SU-DHL-6 (cell line): ENCODE results near the gene KRTAP4-5.
"Not testable (repeated sequence)": the region's sequence is repeated elsewhere in the genome, so short reads cannot be mapped to it uniquely, and the experiment has no call there.

Experiments used
- H2AFZ ChIP-seq: fragments of 200-600 bp; sonication (generic); 2 replicates; pipeline ENCODE4 v1.6.1; 2014; ENCODE audit warnings: low read depth, mild to moderate bottlenecking, moderate library complexity, mixed read lengths, antibody characterized with exemption, low read length; ENCODE audit not compliant: severe bottlenecking
- H3F3A ChIP-seq: fragments of 200-600 bp; shearing (Covaris generic); 2 replicates; pipeline ENCODE4 v1.6.0; 2016; ENCODE audit warnings: antibody characterized with exemption, mild to moderate bottlenecking; ENCODE audit not compliant: insufficient read depth
- H3K27ac ChIP-seq: fragments of 200-600 bp; sonication (generic); 2 replicates; pipeline ENCODE4 v1.5.1; 2016; ENCODE audit warnings: low read depth, mild to moderate bottlenecking, low read length, moderate library complexity, mixed read lengths
- H3K27me3 ChIP-seq: fragments of 200-600 bp; sonication (generic), shearing (Covaris generic); 2 replicates; pipeline ENCODE4 v1.6.0; 2014; ENCODE audit warnings: mild to moderate bottlenecking, low read length
- H3K36me3 ChIP-seq: fragments of 200-600 bp; sonication (generic); 2 replicates; pipeline ENCODE4 v1.6.1; 2014; ENCODE audit warnings: mild to moderate bottlenecking, low read length, mixed read lengths
- H3K4me2 ChIP-seq: fragments of 300-600, 200-600 bp; shearing (Covaris generic), sonication (generic); 2 replicates; pipeline ENCODE4 v1.6.0; 2014; ENCODE audit warnings: low read length, low read depth, mild to moderate bottlenecking; ENCODE audit not compliant: poor library complexity, severe bottlenecking
- H3K4me3 ChIP-seq: fragments of 200-600 bp; sonication (generic); 2 replicates; pipeline ENCODE4 v1.5.1; 2014; ENCODE audit warnings: antibody characterized with exemption, low read length, mild to moderate bottlenecking, mixed read lengths; ENCODE audit not compliant: insufficient read depth, poor library complexity, severe bottlenecking
- H3K79me2 ChIP-seq: fragments of 200-600 bp; sonication (generic); 2 replicates; pipeline ENCODE4 v1.6.1; 2014; ENCODE audit warnings: mild to moderate bottlenecking, low read length, moderate library complexity; ENCODE audit not compliant: insufficient read depth
- H3K9ac ChIP-seq: fragments of 200-600 bp; sonication (generic); 2 replicates; pipeline ENCODE4 v1.7.0; 2014; ENCODE audit warnings: mild to moderate bottlenecking, low read length
- H3K9me2 ChIP-seq: fragments of 200-600 bp; sonication (generic); replicated peaks from 2 replicates; pipeline ENCODE4 v1.6.1; 2014; ENCODE audit warnings: low read length; ENCODE audit not compliant: insufficient read depth
- H3K9me3 ChIP-seq: fragments of 200-600 bp; sonication (generic); 2 replicates; pipeline ENCODE4 v1.6.1; 2014; ENCODE audit warnings: low read length, mixed read lengths; ENCODE audit not compliant: insufficient read depth
- H4K20me1 ChIP-seq: fragments of 200-600 bp; sonication (generic); 2 replicates; pipeline ENCODE4 v1.6.1; 2014; ENCODE audit warnings: low read depth, mild to moderate bottlenecking, antibody characterized with exemption, low read length, moderate library complexity, mixed read lengths
- EZH2phosphoT487 ChIP-seq: fragments of 200-600 bp; sonication (generic), shearing (Covaris generic); conservative IDR thresholded peaks from 2 replicates; pipeline ENCODE4 v1.6.1; 2018; ENCODE audit warnings: mild to moderate bottlenecking, antibody characterized with exemption, low read length, moderate library complexity, mixed read lengths
- TF ChIP-seq, protein P1 (sequence below): fragments of 200-600 bp; sonication (generic); IDR thresholded peaks from one replicate; pipeline ENCODE4 v1.5.1; 2017; ENCODE audit warnings: antibody characterized with exemption, mild to moderate bottlenecking, low read length, moderate library complexity; ENCODE audit not compliant: insufficient read depth, poor library complexity, severe bottlenecking

Gene KRTAP4-5

DNA sequence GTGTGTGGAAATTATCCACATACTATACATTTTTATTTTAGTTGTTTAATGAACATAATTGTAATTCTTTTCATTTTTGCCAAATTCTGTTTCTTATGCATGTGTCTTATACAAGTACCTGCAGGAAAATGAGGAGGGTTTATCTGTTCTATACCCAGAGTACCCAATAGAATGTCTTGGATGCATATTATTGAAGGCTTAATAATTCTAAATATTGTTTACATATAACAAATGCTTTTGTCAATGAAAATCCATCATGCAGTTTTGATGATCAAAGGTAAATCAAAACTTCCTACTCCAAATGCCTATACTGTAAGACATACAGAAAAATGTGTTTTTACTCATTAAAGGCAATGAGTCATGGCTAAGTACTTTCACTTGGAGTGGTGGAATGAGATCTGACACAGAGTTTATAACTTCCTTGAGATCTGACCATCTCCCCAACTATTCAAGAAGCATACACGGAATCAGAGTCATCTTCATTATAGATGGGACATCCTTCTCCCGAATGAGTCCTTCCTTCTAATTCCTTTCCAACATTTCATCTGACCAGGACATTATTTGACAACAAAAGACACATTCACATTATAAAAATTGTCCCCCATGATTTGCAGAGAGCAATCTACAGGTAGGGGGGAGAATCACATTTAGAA is 45.1 kb downstream of the KRTAP4-5 start:
- H3K27ac ChIP-seq, H4K20me1 ChIP-seq, H3K9ac ChIP-seq, H3K9me3 ChIP-seq, H3K27me3 ChIP-seq, H3F3A ChIP-seq, H3K4me3 ChIP-seq, H3K79me2 ChIP-seq, H3K4me2 ChIP-seq, H2AFZ ChIP-seq, H3K36me3 ChIP-seq, H3K9me2 ChIP-seq: not testable (repeated sequence)

DNA sequence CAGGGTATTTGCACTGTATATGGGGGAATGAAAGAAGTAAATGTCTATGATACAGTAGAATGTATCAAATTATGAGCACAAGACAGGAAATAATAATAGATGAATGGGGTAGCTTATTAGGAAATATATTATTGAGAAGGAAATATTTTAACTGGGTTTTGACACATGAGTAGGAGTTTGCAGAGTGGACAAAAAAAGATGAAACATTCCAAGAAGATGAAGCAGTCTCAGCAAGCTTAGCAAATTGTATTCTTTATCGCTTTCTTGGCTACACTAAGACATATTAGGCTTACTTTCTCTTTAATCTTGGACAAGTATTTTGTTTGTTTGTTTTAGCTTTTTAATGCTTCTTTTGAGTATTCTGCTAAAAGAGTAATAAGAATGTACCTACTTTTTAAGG is 45.7 kb downstream of the KRTAP4-5 start:
- H3K4me2 ChIP-seq: no peak overlapping the region

DNA sequence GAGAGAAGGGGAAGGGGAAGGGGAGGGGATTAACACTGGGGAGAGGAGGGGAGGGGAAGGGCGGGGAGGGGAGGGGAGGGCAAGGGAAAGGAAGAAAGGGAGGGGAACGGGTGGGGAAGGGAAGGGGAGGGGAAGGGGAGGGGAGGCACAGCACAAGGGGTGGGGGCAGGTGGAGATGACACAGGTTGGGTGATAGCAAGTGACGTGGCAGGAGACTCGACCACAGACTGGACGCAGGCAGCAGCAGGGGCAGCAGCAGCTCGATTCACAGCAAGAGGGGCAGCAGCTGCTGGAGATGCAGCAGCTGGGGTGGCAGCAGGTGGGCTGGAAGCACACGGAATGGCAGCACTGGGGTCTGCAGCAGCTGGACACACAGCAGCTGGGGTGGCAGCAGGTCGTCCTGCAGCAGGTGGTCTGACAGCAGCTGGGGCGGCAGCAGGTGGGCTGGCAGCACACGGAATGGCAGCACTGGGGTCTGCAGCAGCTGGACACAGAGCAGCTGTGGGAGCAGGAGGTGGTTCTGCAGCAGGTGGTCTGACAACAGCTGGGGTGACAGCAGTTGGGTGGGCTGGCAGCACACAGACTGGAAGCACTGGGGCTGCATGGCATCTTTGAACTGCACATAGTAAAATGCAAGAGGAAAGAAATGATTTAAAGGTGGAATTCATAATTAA is 47.9 kb downstream of the KRTAP4-5 start, which contains the start of gene KRTAP4-16:
KRTAP4-16 (minus strand) TSS at position 624 of the 674 bp plus-strand sequence; CDS start at position 624, 0 bp downstream.
- Histone ChIP-seq H3F3A (no peaks in the 10 kb centered on the region), H3K79me2 (no peaks in the 10 kb centered on the region), H3K36me3 (no peaks in the 10 kb centered on the region), H3K4me3 (no peak within 1 kb of the TSS), H3K9ac (no peak within 1 kb of the TSS), H4K20me1 (no peaks in the 10 kb centered on the region), H3K9me2 (no peaks in the 10 kb centered on the region), H2AFZ (no peak within 1 kb of the TSS), H3K27ac (no peak within 1 kb of the TSS), H3K27me3 (no peaks in the 10 kb centered on the region), H3K9me3 (no peaks in the 10 kb centered on the region), H3K4me2 (no peak within 1 kb of the TSS)
- TF ChIP-seq EZH2phosphoT487: no peak

More for the DNA sequence above, 45.7 kb downstream of the KRTAP4-5 start:
- Histone ChIP-seq H3K36me3 (no peaks in the 10 kb centered on the region), H4K20me1 (no peaks in the 10 kb centered on the region), H3K27ac (no peak overlapping the region), H3K9ac (no peak overlapping the region), H3K9me2 (no peaks in the 10 kb centered on the region), H3K79me2 (no peaks in the 10 kb centered on the region), H3K27me3 (no peaks in the 10 kb centered on the region), H3K9me3 (no peaks in the 10 kb centered on the region), H2AFZ (no peak overlapping the region), H3K4me3 (no peak overlapping the region), H3F3A (no peaks in the 10 kb centered on the region)
- TF ChIP-seq, protein P1, sequence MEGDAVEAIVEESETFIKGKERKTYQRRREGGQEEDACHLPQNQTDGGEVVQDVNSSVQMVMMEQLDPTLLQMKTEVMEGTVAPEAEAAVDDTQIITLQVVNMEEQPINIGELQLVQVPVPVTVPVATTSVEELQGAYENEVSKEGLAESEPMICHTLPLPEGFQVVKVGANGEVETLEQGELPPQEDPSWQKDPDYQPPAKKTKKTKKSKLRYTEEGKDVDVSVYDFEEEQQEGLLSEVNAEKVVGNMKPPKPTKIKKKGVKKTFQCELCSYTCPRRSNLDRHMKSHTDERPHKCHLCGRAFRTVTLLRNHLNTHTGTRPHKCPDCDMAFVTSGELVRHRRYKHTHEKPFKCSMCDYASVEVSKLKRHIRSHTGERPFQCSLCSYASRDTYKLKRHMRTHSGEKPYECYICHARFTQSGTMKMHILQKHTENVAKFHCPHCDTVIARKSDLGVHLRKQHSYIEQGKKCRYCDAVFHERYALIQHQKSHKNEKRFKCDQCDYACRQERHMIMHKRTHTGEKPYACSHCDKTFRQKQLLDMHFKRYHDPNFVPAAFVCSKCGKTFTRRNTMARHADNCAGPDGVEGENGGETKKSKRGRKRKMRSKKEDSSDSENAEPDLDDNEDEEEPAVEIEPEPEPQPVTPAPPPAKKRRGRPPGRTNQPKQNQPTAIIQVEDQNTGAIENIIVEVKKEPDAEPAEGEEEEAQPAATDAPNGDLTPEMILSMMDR: no peak
- no peak for TF ChIP-seq EZH2phosphoT487

DNA sequence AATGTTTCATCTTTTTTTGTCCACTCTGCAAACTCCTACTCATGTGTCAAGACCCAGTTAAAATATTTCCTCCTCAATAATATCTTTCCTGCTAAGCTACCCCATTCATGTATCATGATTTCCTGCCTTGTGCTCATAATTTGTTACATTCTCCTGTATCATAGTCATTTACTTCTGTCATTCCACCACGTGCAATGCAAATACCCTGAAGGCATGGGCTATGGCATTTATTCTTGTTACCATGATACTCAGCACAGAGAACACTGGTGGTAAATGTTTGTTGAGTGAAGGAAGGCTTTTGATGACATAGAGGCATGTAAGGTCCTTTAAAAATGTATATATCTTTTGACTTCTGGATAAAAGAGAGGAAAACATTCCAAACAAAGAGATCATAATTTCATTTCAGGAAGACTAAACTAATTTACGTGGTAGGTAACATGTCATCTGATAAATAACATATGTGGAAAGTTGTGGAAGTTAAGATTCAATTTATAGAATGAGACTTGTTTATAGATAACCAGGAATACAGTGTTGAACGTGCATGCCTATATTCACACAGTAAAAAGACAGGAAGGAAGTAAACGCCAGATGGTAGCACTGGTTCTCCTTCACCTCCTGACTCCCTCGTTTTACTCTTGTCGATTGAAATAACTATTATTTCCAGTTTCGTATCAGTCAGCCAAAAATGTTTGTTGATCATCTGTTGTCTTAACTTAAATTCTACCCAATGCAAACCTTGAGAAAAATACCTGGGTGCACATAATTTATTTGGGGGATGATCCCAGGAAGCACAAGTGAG is 49.7 kb downstream of the KRTAP4-5 start:
- H3K79me2 ChIP-seq, H3K9me3 ChIP-seq, H3K27ac ChIP-seq, H4K20me1 ChIP-seq, H3K4me2 ChIP-seq, H3K36me3 ChIP-seq, H3K4me3 ChIP-seq, H3K9ac ChIP-seq, H3F3A ChIP-seq, H2AFZ ChIP-seq, H3K27me3 ChIP-seq, H3K9me2 ChIP-seq: not testable (repeated sequence)
